ENCODE results near the gene TPPP3. TPM values are rescaled to one million over a fixed set of nuclear protein-coding genes. Genes with fewer than 3 reads are reported as not detected.
"Not testable (repeated sequence)": the region's sequence is repeated elsewhere in the genome, so short reads cannot be mapped to it uniquely, and the experiment has no call there.

The TPPP3 gene
- total and polyA plus RNA-seq, 2 donors (not counting 1 experiment from before 2014, with no cell fraction given) = 0.31 TPM; not detected in 1

DNA sequence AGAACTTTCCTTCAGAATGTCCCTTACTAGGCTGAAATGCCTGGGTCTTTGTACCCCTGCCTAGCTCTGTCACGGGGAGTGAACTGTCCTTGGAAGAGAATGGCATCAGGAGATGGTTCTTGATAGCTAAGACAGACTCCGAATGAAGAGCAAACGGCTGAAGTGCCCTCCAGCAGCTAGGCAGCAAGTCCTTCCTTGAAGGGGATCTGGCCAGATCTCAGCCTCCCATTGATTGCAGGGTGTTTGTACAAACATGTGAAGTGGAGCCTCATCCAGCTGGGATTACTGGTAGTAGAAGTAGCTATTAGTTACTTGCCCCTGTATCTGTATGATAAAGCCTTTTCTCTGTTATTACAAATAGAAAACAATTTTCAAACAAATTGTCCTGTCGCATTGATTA, 35.7 kb downstream of the TPPP3 start:
- H3K4me1 Mint-ChIP-seq = no peaks in the 10 kb centered on the region
- H3K4me2 ChIP-seq (replicated peaks; ENCODE audit: low read depth, low read length, poor library complexity, severe bottlenecking) = no peak overlapping the region
- no peak for ATAC-seq (ENCODE audit: low read depth)
- H3K9me3 ChIP-seq (ENCODE audit: control extremely low read depth in 1 of 3, control insufficient read depth in 2 of 3, insufficient read depth in 1 of 3, low read length in 2 of 3) = no peaks in the 10 kb centered on the region
- no peak overlapping the region for H3K27ac ChIP-seq (ENCODE audit: low read length in 2 of 2)
- H3K27ac Mint-ChIP-seq = no peak overlapping the region
- no peak overlapping the region for H3K4me3 ChIP-seq (ENCODE audit: control extremely low read depth in 1 of 5, extremely low read depth in 1 of 5, insufficient read depth in 1 of 5, low read depth in 2 of 5, low read length in 4 of 5)
- H3K9me3 Mint-ChIP-seq (ENCODE audit: insufficient read depth) = no peaks in the 10 kb centered on the region
- no peaks in the 10 kb centered on the region for H3K79me2 ChIP-seq (ENCODE audit: control insufficient read depth, insufficient read depth, low read length)
- no peaks in the 10 kb centered on the region for H3K4me1 ChIP-seq (ENCODE audit: control insufficient read depth in 2 of 2, insufficient read depth in 2 of 2, low read length in 2 of 2)
- H3K4me3 Mint-ChIP-seq = no peak overlapping the region
- intact Hi-C loops (cut with micrococcal nuclease) = no loop called here
- CTCF ChIA-PET = interaction anchor here (0.6 kb wide), 1 partner anchor 42 kb away, joined by 3 read pairs; no protein-coding TSS in a partner anchor
- POLR2A ChIA-PET = no interaction called here
- H3K27me3 Mint-ChIP-seq = peaks cover 14% of the 10 kb centered on the region
- no peaks in the 10 kb centered on the region for H4K20me1 ChIP-seq (ENCODE audit: control insufficient read depth, insufficient read depth, low read length, poor library complexity, severe bottlenecking)
- no peaks in the 10 kb centered on the region for H3K36me3 ChIP-seq (replicated peaks in 1 of 2; ENCODE audit: control extremely low read depth in 1 of 2, control insufficient read depth in 1 of 2, extremely low read depth in 1 of 2, insufficient read depth in 2 of 2, low read length in 1 of 2)
- no peak for DNase-seq
- no peak overlapping the region for H3K9ac ChIP-seq (ENCODE audit: low read length)
- TF ChIP-seq, protein P1, sequence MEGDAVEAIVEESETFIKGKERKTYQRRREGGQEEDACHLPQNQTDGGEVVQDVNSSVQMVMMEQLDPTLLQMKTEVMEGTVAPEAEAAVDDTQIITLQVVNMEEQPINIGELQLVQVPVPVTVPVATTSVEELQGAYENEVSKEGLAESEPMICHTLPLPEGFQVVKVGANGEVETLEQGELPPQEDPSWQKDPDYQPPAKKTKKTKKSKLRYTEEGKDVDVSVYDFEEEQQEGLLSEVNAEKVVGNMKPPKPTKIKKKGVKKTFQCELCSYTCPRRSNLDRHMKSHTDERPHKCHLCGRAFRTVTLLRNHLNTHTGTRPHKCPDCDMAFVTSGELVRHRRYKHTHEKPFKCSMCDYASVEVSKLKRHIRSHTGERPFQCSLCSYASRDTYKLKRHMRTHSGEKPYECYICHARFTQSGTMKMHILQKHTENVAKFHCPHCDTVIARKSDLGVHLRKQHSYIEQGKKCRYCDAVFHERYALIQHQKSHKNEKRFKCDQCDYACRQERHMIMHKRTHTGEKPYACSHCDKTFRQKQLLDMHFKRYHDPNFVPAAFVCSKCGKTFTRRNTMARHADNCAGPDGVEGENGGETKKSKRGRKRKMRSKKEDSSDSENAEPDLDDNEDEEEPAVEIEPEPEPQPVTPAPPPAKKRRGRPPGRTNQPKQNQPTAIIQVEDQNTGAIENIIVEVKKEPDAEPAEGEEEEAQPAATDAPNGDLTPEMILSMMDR (IDR thresholded peaks at IDR 0.05) = no peak
- no peak for TF ChIP-seq EZH2 (IDR thresholded peaks at IDR 0.05; ENCODE audit: borderline replicate concordance, insufficient read depth, low read depth, low read length, poor library complexity, severe bottlenecking)
- H2AFZ ChIP-seq (ENCODE audit: insufficient read depth, low read depth, low read length, poor library complexity, severe bottlenecking) = no peak overlapping the region
- 60% methylated on average over 3 of the region's 4 CpGs for WGBS (ENCODE audit: insufficient coverage)
- H3K27me3 ChIP-seq (replicated peaks in 1 of 4; ENCODE audit: control extremely low read depth in 1 of 4, control insufficient read depth in 3 of 4, insufficient read depth in 4 of 4, low read length in 3 of 4) = peaks cover 0 to 3% (median 1%) of the 10 kb centered on the region in 4 experiments

GRCh38 chr16:67356396-67356795, 36.9 kb downstream of the TPPP3 start:
- H3K4me2 ChIP-seq (replicated peaks; ENCODE audit: low read depth, low read length, poor library complexity, severe bottlenecking) = no peak overlapping the region
- ChIA-PET POLR2A (interaction anchor here (0.7 kb wide), 1 partner anchor 1158 kb away, joined by 3 read pairs; no protein-coding TSS in a partner anchor), CTCF (no interaction called here)
- no peak overlapping the region for H3K27ac ChIP-seq (ENCODE audit: low read length in 2 of 2)
- no peaks in the 10 kb centered on the region for H4K20me1 ChIP-seq (ENCODE audit: control insufficient read depth, insufficient read depth, low read length, poor library complexity, severe bottlenecking)
- H3K79me2 ChIP-seq (ENCODE audit: control insufficient read depth, insufficient read depth, low read length) = no peaks in the 10 kb centered on the region
- no peak overlapping the region for H3K9ac ChIP-seq (ENCODE audit: low read length)
- H3K9me3 Mint-ChIP-seq (ENCODE audit: insufficient read depth) = no peaks in the 10 kb centered on the region
- 100% methylated on average over 3 of the region's 3 CpGs for WGBS (ENCODE audit: insufficient coverage)
- intact Hi-C loops (cut with micrococcal nuclease) = no loop called here
- TF ChIP-seq EZH2 (IDR thresholded peaks at IDR 0.05; ENCODE audit: borderline replicate concordance, insufficient read depth, low read depth, low read length, poor library complexity, severe bottlenecking) = no peak
- TF ChIP-seq, protein P1 (IDR thresholded peaks at IDR 0.05) = no peak
- H3K36me3 ChIP-seq (replicated peaks in 1 of 2; ENCODE audit: control extremely low read depth in 1 of 2, control insufficient read depth in 1 of 2, extremely low read depth in 1 of 2, insufficient read depth in 2 of 2, low read length in 1 of 2) = no peaks in the 10 kb centered on the region
- H2AFZ ChIP-seq (ENCODE audit: insufficient read depth, low read depth, low read length, poor library complexity, severe bottlenecking) = no peak overlapping the region
- H3K4me1 ChIP-seq (ENCODE audit: control insufficient read depth in 2 of 2, insufficient read depth in 2 of 2, low read length in 2 of 2) = no peaks in the 10 kb centered on the region
- H3K4me3 ChIP-seq (ENCODE audit: control extremely low read depth in 1 of 5, extremely low read depth in 1 of 5, insufficient read depth in 1 of 5, low read depth in 2 of 5, low read length in 4 of 5) = no peak overlapping the region
- H3K27me3 ChIP-seq (replicated peaks in 1 of 4; ENCODE audit: control extremely low read depth in 1 of 4, control insufficient read depth in 3 of 4, insufficient read depth in 4 of 4, low read length in 3 of 4) = peaks cover 0 to 3% (median 1%) of the 10 kb centered on the region in 4 experiments
- H3K4me3 Mint-ChIP-seq = no peak overlapping the region
- peaks cover 14% of the 10 kb centered on the region for H3K27me3 Mint-ChIP-seq
- no peak for DNase-seq
- no peak for ATAC-seq (ENCODE audit: low read depth)
- no peak overlapping the region for H3K27ac Mint-ChIP-seq
- no peaks in the 10 kb centered on the region for H3K4me1 Mint-ChIP-seq
- no peaks in the 10 kb centered on the region for H3K9me3 ChIP-seq (ENCODE audit: control extremely low read depth in 1 of 3, control insufficient read depth in 2 of 3, insufficient read depth in 1 of 3, low read length in 2 of 3)

DNA sequence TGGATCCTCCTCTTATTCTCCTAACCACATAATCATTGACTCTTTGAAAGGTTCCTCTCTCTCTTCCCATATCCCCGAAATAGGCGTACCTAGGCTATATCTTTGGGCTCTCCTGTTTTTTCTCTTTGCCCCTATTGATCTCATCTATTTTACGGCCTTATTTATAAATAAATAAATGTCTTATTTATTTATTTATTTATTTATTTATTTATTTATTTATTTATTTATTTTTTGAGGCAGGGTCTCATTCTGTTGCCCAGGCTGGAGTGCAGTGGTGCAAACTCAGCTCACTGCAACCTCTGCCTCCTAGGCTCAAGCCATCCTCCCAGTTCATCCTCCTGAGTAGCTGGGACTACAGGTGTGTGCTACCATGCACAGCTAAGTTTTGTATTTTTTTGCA, 40.8 kb downstream of the TPPP3 start:
- POLR2A ChIA-PET; H3K79me2 ChIP-seq (ENCODE audit: control insufficient read depth, insufficient read depth, low read length); intact Hi-C loops (cut with micrococcal nuclease); H4K20me1 ChIP-seq (ENCODE audit: control insufficient read depth, insufficient read depth, low read length, poor library complexity, severe bottlenecking); H3K4me3 ChIP-seq (ENCODE audit: control extremely low read depth in 1 of 5, extremely low read depth in 1 of 5, insufficient read depth in 1 of 5, low read depth in 2 of 5, low read length in 4 of 5); H3K27ac Mint-ChIP-seq; H3K9ac ChIP-seq (ENCODE audit: low read length); H3K36me3 ChIP-seq (replicated peaks in 1 of 2; ENCODE audit: control extremely low read depth in 1 of 2, control insufficient read depth in 1 of 2, extremely low read depth in 1 of 2, insufficient read depth in 2 of 2, low read length in 1 of 2); H3K27ac ChIP-seq (ENCODE audit: low read length in 2 of 2); H3K4me1 Mint-ChIP-seq; H3K9me3 ChIP-seq (ENCODE audit: control extremely low read depth in 1 of 3, control insufficient read depth in 2 of 3, insufficient read depth in 1 of 3, low read length in 2 of 3); H2AFZ ChIP-seq (ENCODE audit: insufficient read depth, low read depth, low read length, poor library complexity, severe bottlenecking); H3K9me3 Mint-ChIP-seq (ENCODE audit: insufficient read depth); DNase-seq; H3K4me3 Mint-ChIP-seq; ATAC-seq (ENCODE audit: low read depth); H3K27me3 ChIP-seq (replicated peaks in 1 of 4; ENCODE audit: control extremely low read depth in 1 of 4, control insufficient read depth in 3 of 4, insufficient read depth in 4 of 4, low read length in 3 of 4); H3K4me1 ChIP-seq (ENCODE audit: control insufficient read depth in 2 of 2, insufficient read depth in 2 of 2, low read length in 2 of 2); H3K4me2 ChIP-seq (replicated peaks; ENCODE audit: low read depth, low read length, poor library complexity, severe bottlenecking): not testable (repeated sequence)
- WGBS (ENCODE audit: insufficient coverage) = 100% methylated on average over 2 of the region's 3 CpGs
- peaks cover 17% of the 10 kb centered on the region for H3K27me3 Mint-ChIP-seq
- CTCF ChIA-PET = interaction anchor here (0.6 to 1.3 kb wide), 4 partner anchors 23 to 407 kb away, joined by 3 read pairs; no protein-coding TSS in a partner anchor

All from B cell (primary cell).